HG02970 (cell line): Measurements from ENCODE around the gene RASGRP4.

Experiments
- ATAC-seq: cut with Tn5 transposase; IDR thresholded peaks from one replicate; pipeline ENCODE4 v1.9.1; 2021; ENCODE audit warnings: mild to moderate bottlenecking, moderate library complexity, moderate number of reproducible peaks; ENCODE audit not compliant: unreplicated experiment, low FRiP score

RASGRP4 gene

GRCh38 chr19:38391911-38392464, 34.0 kb downstream of the RASGRP4 start:
- no peak for ATAC-seq

GRCh38 chr19:38389957-38390924, 35.8 kb downstream of the RASGRP4 start:
- no peak for ATAC-seq

GRCh38 chr19:38389101-38389925, 36.7 kb downstream of the RASGRP4 start:
- ATAC-seq, result no peak

GRCh38 chr19:38388349-38389100, 37.5 kb downstream of the RASGRP4 start, which contains the start of gene SPRED3:
SPRED3 (plus strand) TSS chr19:38388697; CDS start chr19:38390303, 1,606 bp downstream.
- ATAC-seq, result no peak

GRCh38 chr19:38387550-38388348, 38.3 kb downstream of the RASGRP4 start, which contains the start of gene GGN:
GGN (minus strand) TSS chr19:38388034; CDS start chr19:38387261, 773 bp downstream.
- no peak for ATAC-seq

GRCh38 chr19:38386971-38387549, 39.0 kb downstream of the RASGRP4 start:
- no peak for ATAC-seq

GRCh38 chr19:38386300-38386970, 39.6 kb downstream of the RASGRP4 start:
- no peak for ATAC-seq

GRCh38 chr19:38385804-38386257, 40.2 kb downstream of the RASGRP4 start:
- ATAC-seq, result no peak

GRCh38 chr19:38385057-38385803, 40.8 kb downstream of the RASGRP4 start:
- ATAC-seq, result no peak

- no peak for ATAC-seq
Observed at GRCh38 chr19:38384209-38385027, 41.6 kb downstream of the RASGRP4 start.

GRCh38 chr19:38383743-38384142, 42.3 kb downstream of the RASGRP4 start:
- no peak for ATAC-seq

GRCh38 chr19:38383184-38383583, 42.8 kb downstream of the RASGRP4 start:
- no peak for ATAC-seq

- ATAC-seq, result no peak
Observed at GRCh38 chr19:38381138-38381537, 44.9 kb downstream of the RASGRP4 start.

GRCh38 chr19:38378866-38379265, 47.2 kb downstream of the RASGRP4 start:
- ATAC-seq, result no peak

GRCh38 chr19:38377052-38377451, 49.0 kb downstream of the RASGRP4 start:
- ATAC-seq, result no peak

GRCh38 chr19:38376576-38376975, 49.4 kb downstream of the RASGRP4 start:
- ATAC-seq, result no peak

GRCh38 chr19:38375748-38376147, 50.3 kb downstream of the RASGRP4 start:
- no peak for ATAC-seq
